SK-N-SH treated with all-trans-retinoic acid at 6 μM for 48 hours (cell line): Measurements from ENCODE around the gene NCOA6.

ENCODE experiments used
- CREB5 ChIP-seq: fragments of 250-450 bp; sonication (Bioruptor Pico); IDR thresholded peaks from 2 replicates; pipeline ENCODE4 v1.5.1; 2020; ENCODE audit warnings: low read depth, mild to moderate bottlenecking, moderate library complexity
- CSRNP3 ChIP-seq: fragments of 250-450 bp; sonication (Bioruptor Pico); IDR thresholded peaks from 2 replicates; pipeline ENCODE4 v1.5.1; 2021; ENCODE audit warnings: mild to moderate bottlenecking, moderate library complexity
- ESRRG ChIP-seq: fragments of 250-450 bp; sonication (Bioruptor Pico); IDR thresholded peaks from 2 replicates; pipeline ENCODE4 v1.6.1; 2021; ENCODE audit warnings: mild to moderate bottlenecking
- PATZ1 ChIP-seq: fragments of 250-450 bp; sonication (Bioruptor Pico); IDR thresholded peaks from 2 replicates; pipeline ENCODE4 v1.8.0; 2020; ENCODE audit warnings: mild to moderate bottlenecking, moderate library complexity, borderline replicate concordance
- PPARA ChIP-seq: fragments of 250-450 bp; sonication (Bioruptor Pico); IDR thresholded peaks from 2 replicates; pipeline ENCODE4 v1.5.0; 2020; ENCODE audit warnings: mild to moderate bottlenecking, borderline replicate concordance
- RARB ChIP-seq: fragments of 250-450 bp; sonication (Bioruptor Pico); IDR thresholded peaks from 2 replicates; pipeline ENCODE4 v1.8.0; 2021; ENCODE audit warnings: mild to moderate bottlenecking, moderate library complexity
- SNAI2 ChIP-seq: fragments of 250-450 bp; sonication (Bioruptor Pico); IDR thresholded peaks from 2 replicates; pipeline ENCODE4 v1.5.0; 2020; ENCODE audit warnings: mild to moderate bottlenecking, moderate library complexity
- ZNF70 ChIP-seq: fragments of 450-650 bp; formaldehyde crosslinking; IDR thresholded peaks from 2 replicates; pipeline ENCODE4 v1.5.0; 2020; ENCODE audit warnings: mild to moderate bottlenecking, moderate library complexity

- no peak for TF ChIP-seq ZNF70 (CRISPR knock-in tag)
- no peak for TF ChIP-seq SNAI2 (CRISPR knock-in tag)
- no peak for TF ChIP-seq RARB (CRISPR knock-in tag)
- TF ChIP-seq CSRNP3 (CRISPR knock-in tag), result no peak
- TF ChIP-seq PATZ1 (CRISPR knock-in tag), result no peak
- TF ChIP-seq ESRRG (CRISPR knock-in tag), result no peak
- TF ChIP-seq PPARA (CRISPR knock-in tag), result no peak
- no peak for TF ChIP-seq CREB5 (CRISPR knock-in tag)
Measured at GRCh38 chr20:34872622-34873224, 47.3 kb upstream of the NCOA6 start, which contains the start of gene GGT7.
